Type B pancreatic cell (in vitro differentiated cells): ENCODE measurements around the gene ADAMTSL3. TPM values are rescaled to one million over a fixed set of nuclear protein-coding genes. Genes with fewer than 3 reads are reported as not detected.

Experiments used
- DNase-seq: peaks from one replicate; pipeline ENCODE4 v3.0.0; 2021; ENCODE audit warnings: mixed read lengths; ENCODE audit not compliant: unreplicated experiment; ENCODE audit errors: extremely low spot score
- H3K27ac Mint-ChIP-seq: 2 replicates; pipeline ENCODE4 v1.8.0; 2021; ENCODE audit warnings: mild to moderate bottlenecking, mixed read lengths
- H3K27me3 Mint-ChIP-seq: 2 replicates; pipeline ENCODE4 v1.8.0; 2021; ENCODE audit warnings: mixed read lengths
- H3K36me3 Mint-ChIP-seq: 2 replicates; pipeline ENCODE4 v1.8.0; 2021; ENCODE audit warnings: mixed read lengths
- H3K4me1 Mint-ChIP-seq: one replicate; pipeline ENCODE4 v1.8.0; 2021; ENCODE audit warnings: mixed read lengths; ENCODE audit not compliant: unreplicated experiment
- H3K4me3 Mint-ChIP-seq: 2 replicates; pipeline ENCODE4 v1.8.0; 2021; ENCODE audit warnings: mild to moderate bottlenecking, mixed read lengths
- H3K9me3 Mint-ChIP-seq: 2 replicates; pipeline ENCODE4 v1.8.0; 2021; ENCODE audit warnings: mixed read lengths
- total RNA-seq: library from RNA; stranded (reverse); gene quantifications from 2 replicates; pipeline ENCODE4 v1.2.1, GENCODE V29; 2021; ENCODE audit warnings: low replicate concordance
- TF ChIP-seq, protein P1 (sequence below): fragments of 200-600 bp; sonication (generic); conservative IDR thresholded peaks from 2 replicates; pipeline ENCODE4 v1.5.0; 2021; ENCODE audit warnings: antibody characterized with exemption, mild to moderate bottlenecking

Gene ADAMTSL3
- total RNA-seq, 1 donor from 2014 or later = 1.9 TPM

DNA sequence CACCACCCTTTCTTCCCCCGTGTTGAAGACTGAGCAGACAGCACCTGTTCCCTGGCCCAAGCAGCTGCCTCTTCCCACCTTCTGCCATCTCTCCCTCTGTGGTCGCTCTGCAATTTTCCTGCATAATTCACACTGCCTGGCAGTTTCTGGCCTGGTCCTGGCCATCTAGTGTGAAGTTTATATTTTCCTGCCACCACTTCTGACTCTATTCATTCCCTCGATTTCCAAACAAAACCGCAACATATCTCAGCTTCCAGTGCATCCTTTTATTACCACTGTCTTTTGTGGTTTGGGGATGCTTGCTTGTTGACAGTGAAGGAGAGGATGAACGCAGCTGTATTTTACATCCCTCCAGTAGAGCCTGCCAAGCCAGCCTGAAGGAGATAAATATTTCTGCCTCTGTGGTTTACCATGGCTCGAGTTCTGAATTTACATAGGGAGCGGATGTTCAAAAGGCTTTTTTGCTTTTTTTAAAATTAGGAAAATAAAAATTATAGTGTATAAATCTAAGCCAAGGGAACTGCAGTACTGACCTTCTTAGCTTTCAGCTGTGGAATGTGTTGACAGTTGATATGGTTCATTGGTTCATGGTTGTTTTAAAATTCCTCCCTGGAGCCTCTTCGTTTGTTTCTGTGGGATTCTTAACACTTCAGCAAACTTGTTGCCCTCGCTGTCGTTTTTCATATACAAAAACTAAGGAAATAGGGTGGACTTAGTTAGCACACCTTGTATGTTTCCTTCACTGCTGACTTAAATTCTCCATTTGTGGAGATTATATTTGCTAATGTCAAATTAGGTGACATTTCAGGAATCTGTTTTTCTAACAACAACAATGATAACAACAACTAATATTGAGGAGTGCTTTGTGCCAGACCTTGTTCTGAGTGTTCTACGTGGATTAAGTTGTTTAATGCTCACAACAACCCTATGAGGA is 250.5 kb downstream of the ADAMTSL3 start:
- peaks cover 27% of the 10 kb centered on the region for H3K27me3 Mint-ChIP-seq
- TF ChIP-seq, protein P1, sequence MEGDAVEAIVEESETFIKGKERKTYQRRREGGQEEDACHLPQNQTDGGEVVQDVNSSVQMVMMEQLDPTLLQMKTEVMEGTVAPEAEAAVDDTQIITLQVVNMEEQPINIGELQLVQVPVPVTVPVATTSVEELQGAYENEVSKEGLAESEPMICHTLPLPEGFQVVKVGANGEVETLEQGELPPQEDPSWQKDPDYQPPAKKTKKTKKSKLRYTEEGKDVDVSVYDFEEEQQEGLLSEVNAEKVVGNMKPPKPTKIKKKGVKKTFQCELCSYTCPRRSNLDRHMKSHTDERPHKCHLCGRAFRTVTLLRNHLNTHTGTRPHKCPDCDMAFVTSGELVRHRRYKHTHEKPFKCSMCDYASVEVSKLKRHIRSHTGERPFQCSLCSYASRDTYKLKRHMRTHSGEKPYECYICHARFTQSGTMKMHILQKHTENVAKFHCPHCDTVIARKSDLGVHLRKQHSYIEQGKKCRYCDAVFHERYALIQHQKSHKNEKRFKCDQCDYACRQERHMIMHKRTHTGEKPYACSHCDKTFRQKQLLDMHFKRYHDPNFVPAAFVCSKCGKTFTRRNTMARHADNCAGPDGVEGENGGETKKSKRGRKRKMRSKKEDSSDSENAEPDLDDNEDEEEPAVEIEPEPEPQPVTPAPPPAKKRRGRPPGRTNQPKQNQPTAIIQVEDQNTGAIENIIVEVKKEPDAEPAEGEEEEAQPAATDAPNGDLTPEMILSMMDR = no peak
- no peaks in the 10 kb centered on the region for H3K4me1 Mint-ChIP-seq
- no peaks in the 10 kb centered on the region for H3K9me3 Mint-ChIP-seq
- no peak overlapping the region for H3K4me3 Mint-ChIP-seq
- no peak for DNase-seq
- no peaks in the 10 kb centered on the region for H3K36me3 Mint-ChIP-seq
- no peak overlapping the region for H3K27ac Mint-ChIP-seq

DNA sequence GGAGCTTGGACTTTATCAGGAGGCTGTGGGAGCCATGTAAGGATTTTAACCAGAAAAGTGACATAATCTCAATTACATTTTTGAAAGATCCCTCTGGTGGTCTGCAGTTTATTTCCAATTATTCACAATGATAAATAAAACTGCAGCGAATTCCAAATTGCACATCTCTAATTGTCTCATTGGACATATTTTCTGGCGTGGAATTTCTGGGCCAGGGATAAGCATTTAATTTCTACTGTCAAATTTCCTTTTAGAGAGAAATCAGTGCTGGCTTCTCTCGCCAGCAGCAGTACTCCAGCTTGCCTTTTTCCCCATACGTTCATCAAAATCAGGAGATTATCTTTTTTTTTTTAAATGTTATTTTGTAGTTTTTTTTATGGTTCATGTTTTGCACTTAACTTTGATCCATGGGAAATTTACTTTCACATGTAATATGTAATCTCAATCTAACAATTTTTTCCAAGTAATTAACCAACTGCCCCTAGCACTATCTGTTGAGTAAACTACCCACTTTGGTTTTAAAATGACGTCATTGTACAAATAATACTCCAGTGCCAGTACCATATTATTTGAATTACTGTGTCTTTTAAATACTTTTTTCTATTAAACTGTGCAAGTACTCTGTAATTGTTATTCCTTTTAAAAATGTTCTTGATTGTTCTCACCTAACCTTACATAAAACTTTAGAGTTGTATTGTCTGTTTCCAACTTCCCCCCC is 251.8 kb downstream of the ADAMTSL3 start:
- Mint-ChIP-seq H3K27ac (no peak overlapping the region), H3K4me1 (no peaks in the 10 kb centered on the region), H3K27me3 (peaks cover 18% of the 10 kb centered on the region), H3K36me3 (no peaks in the 10 kb centered on the region), H3K4me3 (no peak overlapping the region), H3K9me3 (no peaks in the 10 kb centered on the region)
- TF ChIP-seq, protein P1 = no peak
- no peak for DNase-seq

DNA sequence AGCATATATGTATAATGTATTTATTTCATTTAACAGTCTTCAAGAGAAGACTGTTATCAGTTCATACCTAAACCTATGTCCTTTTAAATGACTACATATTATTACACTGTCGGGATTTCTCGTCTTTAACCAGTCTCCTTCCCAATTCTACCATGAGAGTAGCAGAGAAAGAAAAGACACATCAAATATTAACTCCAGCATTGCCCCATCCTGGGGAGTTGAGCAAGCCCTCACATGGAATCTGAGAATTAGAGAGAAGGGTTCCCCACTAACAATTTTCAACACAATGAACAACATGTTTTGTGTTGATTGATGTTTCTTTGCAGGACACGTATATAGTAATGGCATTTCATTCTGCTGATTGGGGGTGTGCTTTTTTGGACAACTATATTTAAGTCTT is 257.4 kb downstream of the ADAMTSL3 start:
- H3K9me3 Mint-ChIP-seq = no peaks in the 10 kb centered on the region
- TF ChIP-seq, protein P1 = no peak
- no peak for DNase-seq
- no peak overlapping the region for H3K4me3 Mint-ChIP-seq
- no peaks in the 10 kb centered on the region for H3K4me1 Mint-ChIP-seq
- peaks cover 4% of the 10 kb centered on the region for H3K27me3 Mint-ChIP-seq
- no peaks in the 10 kb centered on the region for H3K36me3 Mint-ChIP-seq
- no peak overlapping the region for H3K27ac Mint-ChIP-seq

DNA sequence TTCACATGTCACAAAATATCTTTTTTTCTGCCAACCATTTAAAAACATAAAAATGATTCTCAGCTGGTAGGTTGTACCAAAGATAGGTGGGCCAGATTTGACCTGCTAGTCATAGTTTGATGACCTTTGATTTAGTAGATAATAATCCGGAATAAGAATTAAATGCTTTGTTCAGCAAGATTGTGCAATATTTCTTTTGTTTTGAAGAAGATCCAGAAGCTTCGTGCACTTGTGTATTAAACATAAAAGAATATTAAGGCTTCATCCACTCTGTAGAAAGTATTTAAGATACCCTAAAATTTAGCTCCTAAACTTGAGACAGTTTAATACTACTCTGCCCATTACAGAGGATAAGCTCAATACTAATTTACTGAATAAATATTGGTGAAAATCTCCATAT is 258.4 kb downstream of the ADAMTSL3 start:
- H3K27ac Mint-ChIP-seq = no peak overlapping the region
- DNase-seq = no peak

DNA sequence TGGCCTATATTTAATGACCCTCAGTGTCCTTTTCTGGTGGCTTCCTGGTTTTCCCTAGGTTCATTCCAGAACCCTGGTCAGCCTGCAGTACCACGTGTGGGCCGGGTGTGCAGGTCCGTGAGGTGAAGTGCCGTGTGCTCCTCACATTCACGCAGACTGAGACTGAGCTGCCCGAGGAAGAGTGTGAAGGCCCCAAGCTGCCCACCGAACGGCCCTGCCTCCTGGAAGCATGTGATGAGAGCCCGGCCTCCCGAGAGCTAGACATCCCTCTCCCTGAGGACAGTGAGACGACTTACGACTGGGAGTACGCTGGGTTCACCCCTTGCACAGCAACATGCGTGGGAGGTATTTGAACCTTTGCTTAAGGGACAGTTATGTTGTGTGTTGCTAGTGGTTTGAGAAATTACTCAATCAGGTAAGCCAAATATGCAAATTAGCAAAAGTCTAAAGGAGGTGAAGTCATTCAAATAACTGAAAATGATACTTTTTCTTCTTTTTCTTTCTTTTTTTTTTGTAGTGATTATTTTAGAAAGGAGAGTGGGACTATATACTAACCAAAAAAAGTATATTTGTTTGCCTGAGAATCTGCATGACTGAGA is 259.2 kb downstream of the ADAMTSL3 start:
- Mint-ChIP-seq H3K27me3 (peaks cover 4% of the 10 kb centered on the region), H3K9me3 (no peaks in the 10 kb centered on the region), H3K4me3 (no peak overlapping the region), H3K4me1 (no peaks in the 10 kb centered on the region), H3K36me3 (no peaks in the 10 kb centered on the region), H3K27ac (no peak overlapping the region)
- TF ChIP-seq, protein P1 = no peak
- DNase-seq = no peak

More for the DNA sequence above, 258.4 kb downstream of the ADAMTSL3 start:
- no peaks in the 10 kb centered on the region for H3K4me1 Mint-ChIP-seq
- H3K27me3 Mint-ChIP-seq = peaks cover 4% of the 10 kb centered on the region
- H3K36me3 Mint-ChIP-seq = no peaks in the 10 kb centered on the region
- TF ChIP-seq, protein P1 = no peak
- H3K9me3 Mint-ChIP-seq = no peaks in the 10 kb centered on the region
- H3K4me3 Mint-ChIP-seq = no peak overlapping the region
